GM18951 (cell line): ENCODE results near the gene DNMT3L.

Experiments
- POLR2A ChIP-seq: IDR thresholded peaks from 4 replicates; pipeline ENCODE4 v1.6.1; 2011; ENCODE audit warnings: mild to moderate bottlenecking; ENCODE audit not compliant: insufficient read length, insufficient read depth; ENCODE audit errors: extremely low read depth
- in situ Hi-C: fragments of 300-500 bp; cut with MboI; formaldehyde crosslinking; loops from one replicate; pipeline ENCODE4 v1.12.0; 2022; ENCODE audit warnings: low sequenced_read_pairs, mixed read lengths, inconsistent platforms; ENCODE audit not compliant: unreplicated experiment

DNMT3L gene

DNA sequence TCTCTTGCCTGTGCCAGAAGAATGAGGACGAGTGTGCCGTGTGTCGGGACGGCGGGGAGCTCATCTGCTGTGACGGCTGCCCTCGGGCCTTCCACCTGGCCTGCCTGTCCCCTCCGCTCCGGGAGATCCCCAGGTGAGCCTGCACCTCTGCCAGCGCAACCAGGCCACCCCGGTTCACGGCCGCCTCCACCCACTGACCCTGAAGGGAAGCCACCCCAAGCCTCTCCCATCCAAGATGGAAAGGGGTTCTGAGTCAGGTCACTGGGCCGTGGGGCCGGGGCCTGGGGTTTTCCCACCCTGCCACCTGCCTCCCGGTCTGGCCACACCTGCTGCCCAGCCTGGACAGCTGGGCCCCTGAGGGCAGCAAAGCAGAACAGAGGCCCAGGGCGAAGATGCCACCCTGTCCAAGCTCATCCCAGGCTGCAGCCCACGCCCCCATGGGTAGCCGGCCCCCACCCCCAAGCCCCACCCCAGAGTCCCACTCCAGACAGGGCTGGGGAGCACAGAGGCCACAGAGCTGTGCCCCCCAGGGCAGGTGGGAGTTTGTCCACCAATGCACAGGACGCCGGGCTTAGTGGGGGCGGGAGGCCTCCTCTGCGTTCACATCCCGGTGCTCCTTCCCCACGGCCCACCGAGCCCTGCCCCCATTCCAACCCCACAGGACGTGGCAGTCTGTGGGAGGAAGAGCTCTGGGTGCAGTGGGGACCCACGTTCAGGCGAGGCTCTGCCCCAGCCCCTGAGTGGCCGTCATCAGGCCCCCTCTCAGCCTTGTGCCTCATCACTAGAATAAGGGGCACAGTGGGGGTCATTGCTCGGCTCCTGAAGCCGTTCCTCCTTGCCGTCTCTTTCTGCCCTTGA is 29.6 kb upstream of the DNMT3L start:
- in situ Hi-C loops: loop anchor here (25.0 kb wide), 1 partner anchor 154 kb away; the partner anchor contains the start of gene GATD3
- no peak for TF ChIP-seq POLR2A

DNA sequence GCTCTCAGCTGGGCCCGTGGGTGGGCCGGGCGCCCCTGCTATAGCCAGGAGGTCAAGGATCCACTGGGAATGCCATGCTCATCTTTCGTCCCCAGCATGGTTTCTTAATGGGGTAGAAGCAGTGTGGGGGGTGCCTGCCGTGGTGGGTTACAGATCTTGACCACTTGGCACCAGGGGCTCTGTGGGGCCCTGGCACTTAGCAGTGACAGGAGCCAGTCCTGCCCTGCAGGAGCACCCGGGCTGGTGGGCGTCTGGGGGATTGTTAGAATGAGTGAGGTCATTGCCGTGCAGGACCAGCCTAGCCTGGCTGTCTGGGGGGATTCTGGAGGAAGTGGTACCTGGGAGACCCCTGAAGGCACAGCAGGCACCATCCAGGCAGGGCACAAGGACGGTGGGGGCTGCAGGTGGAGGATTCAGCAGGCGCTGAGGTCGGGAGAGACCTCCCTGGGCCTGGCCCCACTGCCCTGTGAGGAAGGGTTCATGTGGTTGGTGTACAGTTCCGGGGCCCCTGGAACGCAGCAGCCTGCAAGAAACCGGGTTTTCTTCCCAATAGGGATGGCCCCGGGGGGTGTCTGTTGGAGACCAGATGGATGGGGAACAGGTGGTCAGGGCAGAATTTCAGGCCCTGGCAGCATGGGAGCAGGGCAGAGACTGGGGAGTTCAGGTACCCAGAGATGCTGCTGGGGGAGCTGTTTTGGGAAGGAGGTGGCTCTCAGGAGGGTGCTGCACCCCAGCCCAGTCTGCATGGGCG is 28.8 kb upstream of the DNMT3L start:
- no peak for TF ChIP-seq POLR2A
- in situ Hi-C loops: loop anchor here (25.0 kb wide), 1 partner anchor 153 kb away; the partner anchor contains the start of gene GATD3

GRCh38 chr21:44289381-44290010 is 27.8 kb upstream of the DNMT3L start:
- no peak for TF ChIP-seq POLR2A
- in situ Hi-C loops: loop anchor here (25.0 kb wide), 1 partner anchor 152 kb away; the partner anchor contains the start of gene GATD3

GRCh38 chr21:44288251-44289110 is 26.8 kb upstream of the DNMT3L start:
- in situ Hi-C loops: loop anchor here (25.0 kb wide), 1 partner anchor 151 kb away; the partner anchor contains the start of gene GATD3

DNA sequence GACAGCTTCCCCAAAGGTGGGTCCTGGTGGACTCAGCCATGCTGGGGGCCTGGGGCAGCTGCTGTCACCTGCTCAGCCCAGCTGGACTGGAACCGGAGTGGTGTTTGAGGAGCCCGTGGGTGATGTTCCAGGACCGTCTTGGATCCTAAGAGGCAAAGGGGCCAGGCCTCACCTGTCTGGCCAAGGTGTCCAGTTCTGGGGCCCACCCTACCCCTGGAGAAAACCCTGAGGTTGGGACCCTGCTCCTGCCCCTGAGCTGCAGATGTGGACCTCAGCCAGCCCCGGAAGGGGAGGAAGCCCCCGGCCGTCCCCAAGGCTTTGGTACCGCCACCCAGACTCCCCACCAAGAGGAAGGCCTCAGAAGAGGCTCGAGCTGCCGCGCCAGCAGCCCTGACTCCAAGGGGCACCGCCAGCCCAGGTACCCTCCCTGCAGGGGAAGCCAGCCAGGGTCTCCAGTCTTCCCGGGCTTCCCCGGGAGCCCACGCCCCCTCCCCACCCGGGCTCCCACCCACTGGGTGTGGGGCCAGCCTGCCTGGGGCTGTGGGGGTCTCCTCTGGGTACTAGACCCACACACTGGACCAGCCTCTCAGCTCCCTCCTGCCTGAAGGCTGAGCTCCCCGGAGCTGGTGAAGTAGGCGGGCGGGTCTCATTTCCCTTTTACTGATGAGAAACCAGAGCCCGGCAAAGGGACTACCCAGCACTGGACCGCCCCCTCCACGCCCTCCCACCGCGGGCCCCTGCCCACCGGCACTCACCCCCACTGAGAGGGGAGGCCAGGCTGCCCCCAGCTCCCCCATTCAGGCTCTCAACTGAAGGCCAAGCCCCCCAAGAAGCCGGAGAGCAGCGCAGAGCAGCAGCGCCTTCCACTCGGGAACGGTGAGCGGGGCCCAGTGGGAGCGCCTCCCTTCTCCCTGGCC is 25.3 kb upstream of the DNMT3L start:
- in situ Hi-C loops: loop anchor here (25.0 kb wide), 1 partner anchor 150 kb away; the partner anchor contains the start of gene GATD3
- TF ChIP-seq POLR2A: no peak

More at GRCh38 chr21:44288251-44289110, 26.8 kb upstream of the DNMT3L start:
- no peak for TF ChIP-seq POLR2A

DNA sequence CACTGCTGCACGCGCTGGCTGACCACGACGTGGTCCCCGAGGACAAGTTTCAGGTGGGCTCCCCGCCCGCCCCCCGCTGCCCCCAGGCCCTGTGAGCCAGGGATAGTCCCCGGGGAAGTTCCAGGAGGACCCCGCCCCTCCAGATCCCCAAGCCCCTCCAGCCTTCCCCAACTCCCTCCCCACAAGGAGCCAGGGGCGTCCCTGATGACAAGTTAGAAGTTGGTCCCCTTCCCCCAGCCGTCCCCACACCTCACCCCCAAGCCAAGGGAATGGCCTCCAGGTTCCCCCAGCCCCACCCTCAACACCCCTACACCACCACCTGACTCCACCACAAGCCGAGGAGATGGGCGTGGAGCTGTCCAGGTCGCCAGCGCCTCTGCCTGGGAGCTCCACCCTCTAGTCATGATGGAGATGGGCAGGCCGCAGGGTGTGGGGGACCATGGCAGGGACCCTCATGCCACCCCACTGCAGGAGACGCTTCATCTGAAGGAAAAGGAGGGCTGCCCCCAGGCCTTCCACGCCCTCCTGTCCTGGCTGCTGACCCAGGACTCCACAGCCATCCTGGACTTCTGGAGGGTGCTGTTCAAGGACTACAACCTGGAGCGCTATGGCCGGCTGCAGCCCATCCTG is 24.5 kb upstream of the DNMT3L start:
- in situ Hi-C loops: loop anchor here (25.0 kb wide), 1 partner anchor 149 kb away; the partner anchor contains the start of gene GATD3
- TF ChIP-seq POLR2A: no peak

DNA sequence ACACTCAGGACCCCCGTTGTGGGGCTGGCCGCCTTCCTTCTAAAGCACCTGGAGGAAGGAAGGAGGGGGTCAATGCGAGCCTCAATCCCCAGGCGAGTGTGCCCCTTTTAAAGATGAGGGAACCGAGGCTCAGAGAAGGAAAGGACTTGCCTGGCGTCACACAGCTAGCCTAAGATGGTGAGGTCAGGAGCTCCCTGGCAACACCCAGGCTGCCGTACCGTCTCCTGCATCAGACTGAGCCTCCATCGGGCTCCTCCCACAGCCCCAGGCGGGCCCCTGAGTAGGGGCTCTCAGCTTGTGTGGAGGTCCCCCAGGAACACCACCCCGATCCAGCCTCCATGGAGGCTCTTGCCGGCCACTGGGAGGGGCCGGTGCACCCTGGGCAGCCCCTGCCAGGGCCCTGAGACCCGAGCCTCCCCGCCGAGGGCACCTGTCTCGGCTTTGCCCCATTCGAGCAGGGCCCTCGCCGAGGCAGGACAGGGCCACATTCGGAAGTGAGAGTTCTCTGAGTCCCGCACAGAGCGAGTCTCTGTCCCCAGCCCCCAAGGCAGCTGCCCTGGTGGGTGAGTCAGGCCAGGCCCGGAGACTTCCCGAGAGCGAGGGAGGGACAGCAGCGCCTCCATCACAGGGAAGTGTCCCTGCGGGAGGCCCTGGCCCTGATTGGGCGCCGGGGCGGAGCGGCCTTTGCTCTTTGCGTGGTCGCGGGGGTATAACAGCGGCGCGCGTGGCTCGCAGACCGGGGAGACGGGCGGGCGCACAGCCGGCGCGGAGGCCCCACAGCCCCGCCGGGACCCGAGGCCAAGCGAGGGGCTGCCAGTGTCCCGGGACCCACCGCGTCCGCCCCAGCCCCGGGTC is 23.7 kb upstream of the DNMT3L start, which contains the start of gene AIRE:
Gene AIRE, plus strand, starts transcription at position 739 of the 855 bp plus-strand sequence. CDS start 131 bp downstream, outside the sequence.
- no peak for TF ChIP-seq POLR2A
- in situ Hi-C loops: loop anchor here (25.0 kb wide), 1 partner anchor 148 kb away; the partner anchor contains the start of gene GATD3

GRCh38 chr21:44283948-44284347 is 22.3 kb upstream of the DNMT3L start:
- in situ Hi-C loops: loop anchor here (25.0 kb wide), 1 partner anchor 147 kb away; the partner anchor contains the start of gene GATD3

GRCh38 chr21:44283211-44283785 is 21.6 kb upstream of the DNMT3L start:
- in situ Hi-C loops: loop anchor here (25.0 kb wide), 1 partner anchor 146 kb away; the partner anchor contains the start of gene GATD3

More at GRCh38 chr21:44283948-44284347, 22.3 kb upstream of the DNMT3L start:
- no peak for TF ChIP-seq POLR2A
